GM21737 (cell line): ENCODE data around the gene SNPH.

Source experiments
- ATAC-seq: cut with Tn5 transposase; IDR thresholded peaks from one replicate; pipeline ENCODE4 v1.9.1; 2021; ENCODE audit warnings: mild to moderate bottlenecking, moderate library complexity; ENCODE audit not compliant: unreplicated experiment

SNPH gene

GRCh38 chr20:1323256-1323655 is 57.2 kb downstream of the SNPH start:
- ATAC-seq = no peak

GRCh38 chr20:1323830-1324597 is 57.9 kb downstream of the SNPH start:
- ATAC-seq = no peak

GRCh38 chr20:1324598-1325172 is 58.6 kb downstream of the SNPH start:
- ATAC-seq = no peak

- peak; percentile 75 for ATAC-seq
Measured at GRCh38 chr20:1325173-1326030, 59.3 kb downstream of the SNPH start.

- peak; percentile 0 for ATAC-seq
Measured at GRCh38 chr20:1326031-1326930, 60.2 kb downstream of the SNPH start.

- no peak for ATAC-seq
Measured at GRCh38 chr20:1327241-1327653, 61.2 kb downstream of the SNPH start.

- no peak for ATAC-seq
Measured at GRCh38 chr20:1327827-1328679, 62.0 kb downstream of the SNPH start.

- ATAC-seq = no peak
Measured at GRCh38 chr20:1328680-1329330, 62.7 kb downstream of the SNPH start, which contains the start of gene SDCBP2. TSS of gene SDCBP2 (minus strand) at chr20:1329139. CDS start at chr20:1320416, 8,723 bp downstream.

GRCh38 chr20:1330075-1330830 is 64.2 kb downstream of the SNPH start:
- no peak for ATAC-seq

GRCh38 chr20:1331101-1331500 is 65.0 kb downstream of the SNPH start:
- no peak for ATAC-seq

GRCh38 chr20:1331801-1332453 is 65.8 kb downstream of the SNPH start:
- no peak for ATAC-seq

- no peak for ATAC-seq
Measured at GRCh38 chr20:1332749-1333300, 66.7 kb downstream of the SNPH start.

GRCh38 chr20:1333462-1334369 is 67.6 kb downstream of the SNPH start:
- no peak for ATAC-seq

GRCh38 chr20:1334370-1334731 is 68.3 kb downstream of the SNPH start:
- no peak for ATAC-seq

GRCh38 chr20:1334761-1335160 is 68.7 kb downstream of the SNPH start:
- ATAC-seq = no peak

- ATAC-seq = no peak
Measured at GRCh38 chr20:1335961-1336698, 70.0 kb downstream of the SNPH start.
